ENCODE results near the gene RAB8A. TPM values are rescaled to one million over a fixed set of nuclear protein-coding genes. Genes with fewer than 3 reads are reported as not detected.

Gene RAB8A
- 23.8 and 29.2 TPM in 2 replicates for total RNA-seq
- 74.6 TPM for polyA plus RNA-seq (2012)

- peak; percentile 99 for DNase-seq (ENCODE audit: low read depth)
Observed at GRCh38 chr19:16111160-16111908, at the start of gene RAB8A. Gene RAB8A (plus strand): TSS chr19:16111889. CDS start chr19:16111902, 13 bp downstream.

GRCh38 chr19:16061943-16062342, 49.7 kb upstream of the RAB8A start:
- no peak for DNase-seq (ENCODE audit: low read depth)

GRCh38 chr19:16062789-16063188, 48.9 kb upstream of the RAB8A start:
- DNase-seq (ENCODE audit: low read depth), result no peak

GRCh38 chr19:16064209-16064889, 47.3 kb upstream of the RAB8A start:
- DNase-seq (ENCODE audit: low read depth), result peak; percentile 54

GRCh38 chr19:16066611-16067104, 45.0 kb upstream of the RAB8A start:
- peak; percentile 52 for DNase-seq (ENCODE audit: low read depth)

GRCh38 chr19:16067205-16067938, 44.3 kb upstream of the RAB8A start:
- DNase-seq (ENCODE audit: low read depth), result no peak

- DNase-seq (ENCODE audit: low read depth), result no peak
Observed at GRCh38 chr19:16068696-16069259, 42.9 kb upstream of the RAB8A start.

GRCh38 chr19:16069813-16070365, 41.8 kb upstream of the RAB8A start:
- DNase-seq (ENCODE audit: low read depth), result no peak

- no peak for DNase-seq (ENCODE audit: low read depth)
Observed at GRCh38 chr19:16070366-16070990, 41.2 kb upstream of the RAB8A start.

- no peak for DNase-seq (ENCODE audit: low read depth)
Observed at GRCh38 chr19:16071072-16071691, 40.5 kb upstream of the RAB8A start.

- no peak for DNase-seq (ENCODE audit: low read depth)
Observed at GRCh38 chr19:16073481-16073880, 38.2 kb upstream of the RAB8A start.

- no peak for DNase-seq (ENCODE audit: low read depth)
Observed at GRCh38 chr19:16073988-16074387, 37.7 kb upstream of the RAB8A start.

GRCh38 chr19:16074488-16075365, 37.0 kb upstream of the RAB8A start:
- DNase-seq (ENCODE audit: low read depth), result no peak

- DNase-seq (ENCODE audit: low read depth), result no peak
Observed at GRCh38 chr19:16075430-16076153, 36.1 kb upstream of the RAB8A start.

- peak; percentile 87 for DNase-seq (ENCODE audit: low read depth)
Observed at GRCh38 chr19:16076154-16076957, 35.3 kb upstream of the RAB8A start, which contains the start of gene TPM4. Gene TPM4 (plus strand): TSS chr19:16076495. CDS start chr19:16076566, 71 bp downstream.

GRCh38 chr19:16076958-16077611, 34.6 kb upstream of the RAB8A start:
- peak; percentile 45 for DNase-seq (ENCODE audit: low read depth)
